ENCODE measurements around the gene DNAJC3.

DNA sequence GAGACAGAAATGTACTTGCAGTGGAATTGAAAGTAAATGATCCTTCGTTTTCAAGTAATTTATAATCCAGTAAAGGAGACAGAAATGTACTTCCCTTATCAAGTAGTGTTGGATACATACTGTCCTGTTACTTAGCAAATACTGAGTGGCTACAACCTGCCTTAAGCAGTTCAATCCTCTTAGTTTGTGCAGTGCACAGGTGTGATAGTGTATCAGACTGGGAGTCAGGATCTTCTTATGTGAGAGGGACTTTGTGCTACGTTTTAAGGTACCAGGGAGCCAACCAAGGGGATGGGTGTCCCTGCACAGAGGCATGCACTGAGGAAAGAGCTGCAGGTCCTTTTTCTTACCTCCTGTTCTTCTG is 111.1 kb downstream of the DNAJC3 start:
- TF ChIP-seq, protein P1, sequence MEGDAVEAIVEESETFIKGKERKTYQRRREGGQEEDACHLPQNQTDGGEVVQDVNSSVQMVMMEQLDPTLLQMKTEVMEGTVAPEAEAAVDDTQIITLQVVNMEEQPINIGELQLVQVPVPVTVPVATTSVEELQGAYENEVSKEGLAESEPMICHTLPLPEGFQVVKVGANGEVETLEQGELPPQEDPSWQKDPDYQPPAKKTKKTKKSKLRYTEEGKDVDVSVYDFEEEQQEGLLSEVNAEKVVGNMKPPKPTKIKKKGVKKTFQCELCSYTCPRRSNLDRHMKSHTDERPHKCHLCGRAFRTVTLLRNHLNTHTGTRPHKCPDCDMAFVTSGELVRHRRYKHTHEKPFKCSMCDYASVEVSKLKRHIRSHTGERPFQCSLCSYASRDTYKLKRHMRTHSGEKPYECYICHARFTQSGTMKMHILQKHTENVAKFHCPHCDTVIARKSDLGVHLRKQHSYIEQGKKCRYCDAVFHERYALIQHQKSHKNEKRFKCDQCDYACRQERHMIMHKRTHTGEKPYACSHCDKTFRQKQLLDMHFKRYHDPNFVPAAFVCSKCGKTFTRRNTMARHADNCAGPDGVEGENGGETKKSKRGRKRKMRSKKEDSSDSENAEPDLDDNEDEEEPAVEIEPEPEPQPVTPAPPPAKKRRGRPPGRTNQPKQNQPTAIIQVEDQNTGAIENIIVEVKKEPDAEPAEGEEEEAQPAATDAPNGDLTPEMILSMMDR (IDR thresholded peaks at IDR 0.05; ENCODE audit: poor library complexity) = no peak
- TF ChIP-seq EZH2phosphoT487 (IDR thresholded peaks at IDR 0.05; ENCODE audit: low read depth, severe bottlenecking, unreplicated experiment) (no peak), EZH2 (IDR thresholded peaks at IDR 0.05; ENCODE audit: borderline replicate concordance) (no peak)
